A673 (cell line): ENCODE data around the gene MCRS1. TPM values are rescaled to one million over a fixed set of nuclear protein-coding genes. Genes with fewer than 3 reads are reported as not detected.

Experiments
- BruUV-seq: library from RNA; stranded (reverse); fragments of 400-500 nt; replicated peaks from 2 replicates; lab custom pipeline; 2021; lab: Mats Ljungman, UMichigan
- CTCF ChIA-PET: fragments of 300-600 bp; sonication (Branson Sonifier 250); formaldehyde crosslinking; loops from one replicate; lab custom pipeline; 2022; ENCODE audit warnings: antibody characterized with exemption; lab: Charles Lee
- POLR2A ChIA-PET: fragments of 300-600 bp; sonication (Branson Sonifier 250); formaldehyde crosslinking; loops from one replicate; lab custom pipeline; 2022; ENCODE audit warnings: antibody characterized with exemption; ENCODE audit not compliant: low non-redundant PET; lab: Charles Lee
- DNase-seq: peaks from one replicate; pipeline ENCODE4 v3.0.0-alpha.2; 2015; ENCODE audit warnings: low spot score
- H3K27ac ChIP-seq: fragments of 200-600 bp; sonication (generic); 2 replicates; pipeline ENCODE4 v1.5.1; 2016; ENCODE audit warnings: mixed run types, low read depth, mild to moderate bottlenecking, mixed read lengths, antibody characterized with exemption, low read length; ENCODE audit not compliant: poor library complexity, severe bottlenecking
- H3K27me3 ChIP-seq: fragments of 200-600 bp; sonication (generic); replicated peaks from 2 replicates; pipeline ENCODE4 v1.6.1; 2017; ENCODE audit warnings: mixed run types, low read depth, mild to moderate bottlenecking, mixed read lengths, antibody characterized with exemption, low read length; ENCODE audit not compliant: insufficient read depth, poor library complexity
- H3K36me3 ChIP-seq: fragments of 200-600 bp; sonication (generic); 2 replicates; pipeline ENCODE4 v1.6.1; 2016; ENCODE audit warnings: mixed run types, mild to moderate bottlenecking, mixed read lengths, antibody characterized with exemption, low read length; ENCODE audit not compliant: insufficient read depth, poor library complexity, severe bottlenecking
- H3K4me1 ChIP-seq: fragments of 200-600 bp; sonication (generic); 2 replicates; pipeline ENCODE4 v1.6.1; 2017; ENCODE audit warnings: mixed run types, mild to moderate bottlenecking, mixed read lengths, antibody characterized with exemption, low read length; ENCODE audit not compliant: insufficient read depth, poor library complexity, severe bottlenecking
- H3K4me3 ChIP-seq: fragments of 200-600 bp; sonication (generic); 2 replicates; pipeline ENCODE4 v1.5.1; 2016; ENCODE audit warnings: low read depth, mixed run types, mild to moderate bottlenecking, mixed read lengths, low read length; ENCODE audit not compliant: poor library complexity, severe bottlenecking
- H3K9me3 ChIP-seq: fragments of 200-600 bp; sonication (generic); 2 replicates; pipeline ENCODE4 v1.6.1; 2016; ENCODE audit warnings: mixed run types, low read depth, mild to moderate bottlenecking, mixed read lengths, antibody characterized with exemption, low read length; ENCODE audit not compliant: poor library complexity, severe bottlenecking
- CTCF ChIP-seq: fragments of 300-800, 200-600 bp; sonication (generic); conservative IDR thresholded peaks from 2 replicates; pipeline ENCODE4 v1.5.1; 2017; ENCODE audit warnings: low read depth, mild to moderate bottlenecking, antibody characterized with exemption, low read length, moderate library complexity, mixed read lengths
- EZH2 ChIP-seq: fragments of 200-600 bp; sonication (generic); IDR thresholded peaks from 2 replicates; pipeline ENCODE4 v1.6.1; 2017; ENCODE audit warnings: borderline replicate concordance, low read depth, mild to moderate bottlenecking, mixed read lengths, antibody characterized with exemption, low read length; ENCODE audit not compliant: poor library complexity, severe bottlenecking
- intact Hi-C: fragments of 100-400 bp; cut with micrococcal nuclease; formaldehyde crosslinking; loops from one replicate; pipeline ENCODE4 v1.10.0; 2022; ENCODE audit not compliant: unreplicated experiment
- total RNA-seq: library from RNA; stranded (reverse); gene quantifications from 2 replicates; pipeline ENCODE4 v1.2.3, GENCODE V29; 2021

MCRS1 gene
- total RNA-seq, 1 experiment from 2014 or later = 79.6 TPM

GRCh38 chr12:49588281-49588680 is 20.3 kb upstream of the MCRS1 start:
- Histone ChIP-seq H3K36me3 (no peaks in the 10 kb centered on the region), H3K4me1 (peaks cover 4% of the 10 kb centered on the region), H3K27ac (no peak overlapping the region), H3K27me3 (no peaks in the 10 kb centered on the region), H3K4me3 (no peak overlapping the region), H3K9me3 (no peaks in the 10 kb centered on the region)
- intact Hi-C loops = no loop called here
- no TSS peak for BruUV-seq
- TF ChIP-seq EZH2 (no peak), CTCF (no peak)
- ChIA-PET POLR2A (no interaction called here), CTCF (no interaction called here)
- no peak for DNase-seq

- no TSS peak for BruUV-seq
- 0 out of 2 replicates have a peak, but pooled peaks have one; percentile 13 for TF ChIP-seq CTCF
- TF ChIP-seq EZH2 = no peak
- ChIA-PET CTCF (no interaction called here), POLR2A (no interaction called here)
- H3K9me3 ChIP-seq = no peaks in the 10 kb centered on the region
- H3K27ac ChIP-seq = no peak overlapping the region
- intact Hi-C loops = no loop called here
- H3K4me1 ChIP-seq = peaks cover 4% of the 10 kb centered on the region
- H3K36me3 ChIP-seq = no peaks in the 10 kb centered on the region
- DNase-seq = no peak
- H3K27me3 ChIP-seq = no peaks in the 10 kb centered on the region
- H3K4me3 ChIP-seq = no peak overlapping the region
Measured at GRCh38 chr12:49587174-49587908, 19.4 kb upstream of the MCRS1 start.

DNA sequence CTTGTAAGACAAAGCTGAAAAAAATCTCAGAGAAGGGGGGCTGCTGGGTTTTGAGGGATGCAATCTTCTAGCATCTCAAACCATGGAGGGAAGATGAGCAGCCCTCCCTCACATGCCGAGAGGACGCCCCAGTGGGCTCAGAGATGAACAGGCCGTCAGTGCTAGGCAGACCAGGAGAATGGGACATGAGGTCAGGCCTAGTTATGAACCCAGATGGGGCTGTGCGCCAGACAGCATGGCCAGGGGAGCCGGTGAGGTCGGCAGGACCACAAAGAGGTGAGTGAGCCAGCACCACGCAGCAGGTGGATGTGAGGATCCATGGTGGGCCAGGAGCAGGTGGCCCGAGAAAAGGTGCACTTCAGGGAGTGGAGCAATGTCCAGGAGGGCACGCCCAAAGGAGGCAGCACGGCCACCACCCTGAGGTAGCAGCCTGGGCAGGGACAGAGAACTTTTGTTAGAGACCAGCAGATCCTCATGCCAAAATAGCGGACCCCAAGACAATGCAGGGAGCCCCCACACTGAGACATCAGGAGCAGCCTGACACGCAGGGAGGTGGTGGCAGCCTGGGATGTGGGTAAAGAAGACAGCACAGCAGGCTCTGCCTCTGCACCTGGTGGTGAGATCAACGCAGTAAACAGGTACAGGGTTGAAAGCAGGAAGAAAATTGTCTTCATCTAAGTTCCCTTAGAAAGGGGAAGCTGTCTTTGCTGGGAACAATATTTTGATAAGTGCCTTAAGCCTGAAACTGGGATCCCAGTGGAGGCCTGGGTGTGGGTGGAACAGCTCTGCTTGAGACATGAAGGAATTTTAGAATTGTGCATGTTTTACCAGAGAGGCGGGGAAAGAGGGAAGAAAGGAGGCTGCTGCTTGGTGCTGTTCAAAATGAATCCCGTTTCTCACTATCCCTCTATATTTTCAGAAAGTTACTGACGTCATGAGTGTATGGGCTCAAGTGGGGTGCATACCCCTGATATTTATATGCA is 17.8 kb upstream of the MCRS1 start:
- Histone ChIP-seq H3K4me1 (peaks cover 4% of the 10 kb centered on the region), H3K36me3 (no peaks in the 10 kb centered on the region), H3K4me3 (no peak overlapping the region), H3K9me3 (no peaks in the 10 kb centered on the region), H3K27ac (no peak overlapping the region), H3K27me3 (no peaks in the 10 kb centered on the region)
- CTCF ChIA-PET = no interaction called here
- intact Hi-C loops = no loop called here
- POLR2A ChIA-PET = no interaction called here
- no TSS peak for BruUV-seq
- DNase-seq = no peak
- TF ChIP-seq CTCF (no peak), EZH2 (no peak)
